Measurements from ENCODE around the gene RAPGEF4. TPM values are rescaled to one million over a fixed set of nuclear protein-coding genes. Genes with fewer than 3 reads are reported as not detected.

RAPGEF4 gene
- total RNA-seq, 1 experiment from 2014 or later = 0.98 TPM

GRCh38 chr2:172765662-172766061, 30.0 kb downstream of the RAPGEF4 start:
- H3K27me3 Mint-ChIP-seq (ENCODE audit: insufficient read depth, unreplicated experiment) = no peaks in the 10 kb centered on the region
- POLR2A ChIA-PET = no interaction called here

GRCh38 chr2:172768401-172768800, 32.8 kb downstream of the RAPGEF4 start:
- H3K27ac Mint-ChIP-seq (ENCODE audit: unreplicated experiment) = no peak overlapping the region
- no peaks in the 10 kb centered on the region for H3K36me3 ChIP-seq (ENCODE audit: control insufficient read depth, insufficient read depth, low read length)
- no peaks in the 10 kb centered on the region for H3K27me3 Mint-ChIP-seq (ENCODE audit: insufficient read depth, unreplicated experiment)
- no TSS peak for BruUV-seq (replicated peaks)
- no peaks in the 10 kb centered on the region for H3K36me3 Mint-ChIP-seq (ENCODE audit: insufficient read depth, unreplicated experiment)
- no peaks in the 10 kb centered on the region for H3K9me3 ChIP-seq
- H3K9me3 Mint-ChIP-seq (ENCODE audit: unreplicated experiment) = no peaks in the 10 kb centered on the region
- CTCF ChIA-PET = no interaction called here
- TF ChIP-seq CTCF (IDR thresholded peaks at IDR 0.05; ENCODE audit: insufficient read depth in 1 of 2, low read depth in 1 of 2, low read length in 1 of 2, severe bottlenecking in 1 of 2, unreplicated experiment in 1 of 2) = no peak
- H3K4me3 Mint-ChIP-seq (ENCODE audit: unreplicated experiment) = no peak overlapping the region
- H3K27me3 ChIP-seq (replicated peaks; ENCODE audit: control insufficient read depth, insufficient read depth, low read length) = no peaks in the 10 kb centered on the region
- H3K4me1 Mint-ChIP-seq (ENCODE audit: low read depth, unreplicated experiment) = no peaks in the 10 kb centered on the region
- H3K4me3 ChIP-seq (ENCODE audit: low read depth, low read length) = no peak overlapping the region
- DNase-seq = no peak
- H3K4me1 ChIP-seq = no peaks in the 10 kb centered on the region
- intact Hi-C loops (cut with micrococcal nuclease; ENCODE audit: unreplicated experiment) = no loop called here
- POLR2A ChIA-PET = no interaction called here

More at GRCh38 chr2:172765662-172766061, 30.0 kb downstream of the RAPGEF4 start:
- intact Hi-C loops (cut with micrococcal nuclease; ENCODE audit: unreplicated experiment) = no loop called here
- no TSS peak for BruUV-seq (replicated peaks)
- Histone ChIP-seq H3K9me3 (no peaks in the 10 kb centered on the region), H3K4me1 (no peaks in the 10 kb centered on the region), H3K36me3 (ENCODE audit: control insufficient read depth, insufficient read depth, low read length) (no peaks in the 10 kb centered on the region), H3K4me3 (ENCODE audit: low read depth, low read length) (no peak overlapping the region), H3K27me3 (replicated peaks; ENCODE audit: control insufficient read depth, insufficient read depth, low read length) (no peaks in the 10 kb centered on the region)
- H3K4me1 Mint-ChIP-seq (ENCODE audit: low read depth, unreplicated experiment) = no peaks in the 10 kb centered on the region
- CTCF ChIA-PET = no interaction called here
- H3K36me3 Mint-ChIP-seq (ENCODE audit: insufficient read depth, unreplicated experiment) = no peaks in the 10 kb centered on the region
- H3K9me3 Mint-ChIP-seq (ENCODE audit: unreplicated experiment) = peaks cover 13% of the 10 kb centered on the region
- no peak for TF ChIP-seq CTCF (IDR thresholded peaks at IDR 0.05; ENCODE audit: insufficient read depth in 1 of 2, low read depth in 1 of 2, low read length in 1 of 2, severe bottlenecking in 1 of 2, unreplicated experiment in 1 of 2)
- no peak for DNase-seq
- H3K4me3 Mint-ChIP-seq (ENCODE audit: unreplicated experiment) = no peak overlapping the region
- no peak overlapping the region for H3K27ac Mint-ChIP-seq (ENCODE audit: unreplicated experiment)

- no peaks in the 10 kb centered on the region for H3K9me3 ChIP-seq
- no peaks in the 10 kb centered on the region for H3K4me1 Mint-ChIP-seq (ENCODE audit: low read depth, unreplicated experiment)
- H3K27me3 Mint-ChIP-seq (ENCODE audit: insufficient read depth, unreplicated experiment) = peaks cover 5% of the 10 kb centered on the region
- ChIA-PET CTCF (no interaction called here), POLR2A (no interaction called here)
- H3K36me3 ChIP-seq (ENCODE audit: control insufficient read depth, insufficient read depth, low read length) = no peaks in the 10 kb centered on the region
- H3K4me3 Mint-ChIP-seq (ENCODE audit: unreplicated experiment) = no peak overlapping the region
- no peaks in the 10 kb centered on the region for H3K27me3 ChIP-seq (replicated peaks; ENCODE audit: control insufficient read depth, insufficient read depth, low read length)
- H3K27ac Mint-ChIP-seq (ENCODE audit: unreplicated experiment) = no peak overlapping the region
- H3K4me1 ChIP-seq = no peaks in the 10 kb centered on the region
- H3K36me3 Mint-ChIP-seq (ENCODE audit: insufficient read depth, unreplicated experiment) = no peaks in the 10 kb centered on the region
- no TSS peak for BruUV-seq (replicated peaks)
- intact Hi-C loops (cut with micrococcal nuclease; ENCODE audit: unreplicated experiment) = no loop called here
- no peak overlapping the region for H3K4me3 ChIP-seq (ENCODE audit: low read depth, low read length)
- no peaks in the 10 kb centered on the region for H3K9me3 Mint-ChIP-seq (ENCODE audit: unreplicated experiment)
- no peak for DNase-seq
- no peak for TF ChIP-seq CTCF (IDR thresholded peaks at IDR 0.05; ENCODE audit: insufficient read depth in 1 of 2, low read depth in 1 of 2, low read length in 1 of 2, severe bottlenecking in 1 of 2, unreplicated experiment in 1 of 2)
Measured at GRCh38 chr2:172769879-172770278, 34.2 kb downstream of the RAPGEF4 start.
